Skin of body (tissue), 2 donors: ENCODE results near the gene EML1. TPM values are rescaled to one million over a fixed set of nuclear protein-coding genes. Genes with fewer than 3 reads are reported as not detected.

ENCODE experiments used
- DNase-seq: peaks from one replicate; lab custom pipeline; 2025; lab: John Stamatoyannopoulos, UW
- total RNA-seq: library from RNA; depleted of rRNA; stranded (reverse); fragments of >200 nt; gene quantifications from one replicate; pipeline ENCODE4 v1.2.3, GENCODE V29; 2014

EML1 gene
- total RNA-seq, 1 donor from 2014 or later, result 39.1 TPM

DNA sequence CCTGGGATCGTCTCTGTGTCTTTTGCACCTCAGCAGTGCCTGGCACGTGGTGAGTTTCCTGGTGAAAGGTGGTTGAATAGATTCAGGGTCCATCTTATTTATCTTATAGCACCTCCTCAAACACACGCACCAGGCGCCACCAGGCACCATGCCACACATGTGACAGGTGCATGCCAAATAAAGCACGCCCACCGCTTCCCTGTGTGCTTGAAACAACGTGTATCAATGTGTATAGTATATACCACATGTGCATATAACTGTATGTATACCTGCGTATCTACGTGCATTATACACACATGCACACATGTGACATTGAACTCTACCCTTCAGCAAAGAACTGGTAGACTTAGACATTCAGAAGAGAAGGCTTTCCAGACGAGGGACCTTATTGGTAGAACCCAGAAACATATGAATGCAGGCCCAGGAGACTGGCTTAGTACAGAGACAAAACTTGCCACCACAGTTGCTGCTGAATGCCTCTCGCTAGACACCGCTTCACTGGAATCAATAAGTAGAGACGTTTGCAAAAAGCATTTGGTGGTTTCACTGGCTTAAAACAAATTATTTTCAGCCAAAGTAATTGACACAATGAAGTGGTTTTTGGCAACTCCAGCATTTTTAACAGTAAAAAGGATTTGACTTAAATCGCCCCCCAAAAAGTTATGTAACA, 10.0 kb downstream of the EML1 start:
- DNase-seq, result no peak

DNA sequence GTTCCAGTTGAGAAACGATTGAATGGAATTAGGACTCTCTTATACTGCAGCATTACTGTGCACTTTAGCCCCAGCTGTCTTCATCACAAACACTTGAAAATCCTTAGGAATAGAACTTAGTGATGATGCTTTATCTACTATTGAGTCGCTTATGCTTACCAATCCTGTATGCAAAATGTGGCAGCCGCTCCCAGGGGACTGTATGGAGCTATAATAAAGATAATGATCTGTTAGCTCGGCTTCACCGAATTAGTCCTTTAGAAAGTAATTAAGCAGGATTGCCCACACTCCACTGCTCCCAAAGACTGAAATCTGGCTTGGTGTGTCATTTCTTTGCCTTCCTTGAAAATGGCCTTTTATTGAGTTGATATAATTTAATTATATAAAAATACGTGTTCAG, 10.6 kb downstream of the EML1 start:
- peak; percentile 42 for DNase-seq

DNA sequence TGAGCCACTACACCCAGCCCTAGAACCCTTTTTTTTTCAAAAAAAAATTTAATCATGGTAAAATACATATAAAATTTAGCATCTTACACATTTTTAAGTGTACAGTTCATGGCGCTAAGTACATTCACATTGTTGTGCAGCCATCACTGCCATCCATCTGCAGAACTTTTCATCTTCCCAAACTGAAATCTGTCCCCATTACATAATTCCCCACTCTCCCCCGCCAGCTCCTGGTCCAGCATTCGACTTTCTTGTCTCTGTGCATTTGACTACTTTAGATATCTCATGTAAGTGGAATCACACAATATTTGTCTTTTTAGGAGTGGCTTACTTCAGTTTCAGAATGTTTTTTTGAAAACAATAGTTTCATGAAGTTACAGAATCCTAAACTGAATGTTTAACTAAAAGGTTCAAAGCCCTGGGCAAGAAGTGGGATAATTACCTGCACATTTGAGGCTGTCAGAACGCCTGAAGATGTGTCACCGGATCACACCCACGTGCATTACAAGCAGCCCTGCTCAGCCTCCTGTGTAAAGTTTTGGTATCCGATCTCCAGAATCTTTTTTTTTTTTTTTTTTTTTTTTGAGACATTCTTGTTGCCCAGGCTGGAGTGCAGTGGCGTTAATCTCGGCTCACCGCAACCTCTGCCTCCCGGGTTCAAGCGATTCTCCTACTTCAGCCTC, 12.7 kb downstream of the EML1 start:
- no peak for DNase-seq

DNA sequence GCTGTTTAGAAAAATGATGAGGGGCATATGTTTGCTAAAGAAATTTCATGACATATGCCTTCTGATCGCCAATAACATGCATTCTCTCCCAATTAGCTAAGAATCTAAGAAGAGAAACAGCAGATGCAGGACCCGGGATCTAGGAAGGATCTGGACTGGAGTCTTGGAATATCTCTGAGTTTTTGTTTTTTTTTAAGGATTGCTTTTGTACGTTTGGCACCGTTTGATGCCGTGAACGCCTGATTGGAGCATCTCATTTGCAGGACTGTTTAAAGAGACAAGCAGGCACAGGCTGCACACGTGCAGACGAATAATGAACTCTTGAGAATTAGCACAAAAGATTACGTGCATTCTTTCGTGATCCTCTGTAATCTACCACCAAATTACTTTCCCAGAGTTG, 13.6 kb downstream of the EML1 start:
- DNase-seq, result peak; percentile 87

DNA sequence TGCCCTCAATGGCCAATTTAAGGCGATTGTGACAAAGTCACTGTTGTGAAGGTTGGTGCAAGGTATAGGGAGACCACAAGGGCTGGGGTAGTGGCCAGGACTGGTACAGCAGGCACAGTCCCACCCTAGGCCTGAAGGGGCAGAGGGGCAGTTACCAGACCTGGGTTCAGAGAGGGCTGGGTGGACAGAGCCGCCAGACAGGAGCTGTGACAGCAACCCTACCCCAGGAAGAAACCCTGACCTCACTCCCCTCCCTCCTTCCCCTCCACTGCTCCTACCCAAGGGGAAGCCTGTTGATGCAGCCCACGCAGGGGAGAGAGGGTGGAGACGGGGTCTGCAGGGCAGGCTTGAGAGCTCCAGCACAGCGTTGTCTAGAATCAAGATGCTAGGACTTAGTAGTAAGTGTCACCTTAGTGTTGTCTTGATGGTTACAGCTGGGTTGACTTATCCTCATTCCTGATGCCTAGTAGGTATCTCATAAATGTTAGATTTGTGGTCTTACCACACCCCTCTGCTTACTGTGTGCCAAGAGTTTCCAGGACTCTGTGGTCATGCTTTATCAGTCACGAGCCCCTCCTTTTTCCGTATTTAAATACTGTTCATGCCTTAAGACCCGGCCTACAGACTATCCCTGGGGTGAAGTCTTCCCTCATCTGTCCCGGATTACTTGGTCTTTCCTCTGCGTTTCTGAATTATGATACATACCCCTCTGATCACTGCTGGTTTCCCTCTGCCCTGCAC, 14.4 kb downstream of the EML1 start:
- DNase-seq, result peak; percentile 46

DNA sequence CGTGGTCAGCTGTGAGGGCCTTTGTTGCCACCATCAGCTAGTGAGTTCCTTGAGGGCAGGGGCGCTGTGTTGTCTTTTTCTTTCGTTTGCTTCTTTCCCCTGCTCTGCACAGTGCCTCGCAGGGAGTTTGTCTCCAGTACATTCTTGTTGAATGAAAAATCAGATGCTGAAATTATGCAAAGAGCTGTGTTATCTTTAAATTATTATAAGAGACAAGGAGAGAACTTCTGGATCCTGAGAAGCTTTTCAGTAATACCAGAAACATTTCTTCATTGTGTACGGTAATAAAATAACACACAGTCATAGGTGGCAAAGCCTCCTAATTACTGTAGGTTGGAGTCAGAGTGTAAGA, 14.9 kb downstream of the EML1 start:
- no peak for DNase-seq

DNA sequence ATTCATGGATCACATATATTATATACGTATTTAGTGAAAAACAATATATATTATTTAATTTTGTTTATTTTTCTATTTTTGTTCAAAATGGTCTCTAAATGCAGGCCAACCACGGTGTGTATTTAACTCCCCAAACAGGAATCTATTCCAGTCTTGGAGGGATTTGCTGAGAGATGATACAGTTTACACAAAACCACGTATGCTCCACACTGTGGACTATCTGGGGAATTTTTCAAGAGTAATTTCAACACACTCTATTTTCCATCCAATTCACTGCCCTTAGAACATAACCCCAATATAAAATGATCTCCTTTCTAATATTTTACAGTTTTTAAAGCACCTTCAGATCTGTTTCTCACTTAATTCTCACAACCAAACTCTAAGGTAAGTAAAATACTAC, 15.3 kb downstream of the EML1 start:
- peak; percentile 32 for DNase-seq

DNA sequence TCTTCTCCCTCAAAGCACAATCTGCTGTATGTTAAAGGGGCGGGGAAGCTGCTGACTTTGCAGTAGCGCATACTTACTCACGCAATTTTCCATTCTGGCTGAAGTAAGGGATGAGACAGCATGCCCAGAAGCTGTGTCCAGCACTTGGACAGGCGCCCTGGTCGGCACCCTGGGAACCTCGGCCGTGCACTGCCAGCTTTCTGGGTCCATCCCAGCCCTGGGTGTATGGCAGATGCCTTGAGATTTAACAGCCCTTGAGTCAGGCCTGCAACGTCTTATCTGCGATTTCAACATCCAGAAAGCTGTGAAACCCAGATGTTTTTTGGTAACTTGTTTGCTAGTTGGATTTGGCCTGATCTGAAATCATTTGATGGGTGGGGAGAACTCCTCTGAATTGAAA, 16.1 kb downstream of the EML1 start:
- DNase-seq, result peak; percentile 82

DNA sequence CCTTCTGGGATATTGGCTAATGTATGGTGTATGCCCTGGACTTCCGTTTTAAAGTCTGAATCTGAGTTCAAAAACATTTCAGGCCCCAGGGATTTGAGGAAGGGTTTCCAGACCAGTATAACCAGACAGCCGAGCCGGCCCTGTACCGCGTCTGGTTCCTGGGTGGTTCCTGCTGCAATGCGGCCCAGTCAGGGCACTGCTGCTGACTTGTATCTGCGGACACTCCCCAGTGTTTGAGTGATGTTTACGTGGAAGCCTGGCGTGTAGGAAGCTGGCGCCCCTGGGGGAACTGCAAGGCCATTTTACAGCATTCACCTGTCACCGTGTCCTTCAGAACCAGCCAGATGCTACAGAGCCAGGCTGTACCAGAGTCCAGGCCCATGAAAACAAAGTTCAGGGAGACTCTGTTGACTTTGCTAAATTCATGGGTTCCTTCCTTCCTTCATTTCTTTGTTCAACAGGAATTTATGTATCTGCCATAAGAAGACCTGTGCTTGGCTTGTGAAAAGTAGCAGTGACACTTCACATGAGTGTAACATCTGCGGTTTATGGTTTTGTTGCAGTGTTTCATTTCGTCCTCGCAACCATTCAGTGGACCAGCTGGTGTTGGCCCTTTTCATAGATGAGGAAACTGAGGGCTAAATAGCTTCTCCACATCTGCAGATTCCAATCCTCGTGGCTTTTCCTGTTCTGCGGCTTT, 16.8 kb downstream of the EML1 start:
- peak; percentile 70 for DNase-seq

DNA sequence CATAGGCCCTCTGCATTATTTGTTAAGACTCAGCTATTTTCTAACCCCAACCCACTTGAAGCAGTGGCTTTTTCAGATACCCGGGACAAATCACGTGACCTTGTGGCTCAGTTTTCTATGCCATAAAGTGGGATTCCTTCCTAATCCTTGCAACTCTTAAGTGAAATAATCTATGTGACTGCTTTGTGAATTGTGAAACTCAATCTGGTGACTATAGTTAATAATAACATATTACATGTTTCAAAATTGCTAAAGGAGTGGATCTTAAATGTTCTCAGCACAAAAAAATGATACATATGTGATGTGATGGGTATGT, 17.3 kb downstream of the EML1 start:
- peak; percentile 70 for DNase-seq

DNA sequence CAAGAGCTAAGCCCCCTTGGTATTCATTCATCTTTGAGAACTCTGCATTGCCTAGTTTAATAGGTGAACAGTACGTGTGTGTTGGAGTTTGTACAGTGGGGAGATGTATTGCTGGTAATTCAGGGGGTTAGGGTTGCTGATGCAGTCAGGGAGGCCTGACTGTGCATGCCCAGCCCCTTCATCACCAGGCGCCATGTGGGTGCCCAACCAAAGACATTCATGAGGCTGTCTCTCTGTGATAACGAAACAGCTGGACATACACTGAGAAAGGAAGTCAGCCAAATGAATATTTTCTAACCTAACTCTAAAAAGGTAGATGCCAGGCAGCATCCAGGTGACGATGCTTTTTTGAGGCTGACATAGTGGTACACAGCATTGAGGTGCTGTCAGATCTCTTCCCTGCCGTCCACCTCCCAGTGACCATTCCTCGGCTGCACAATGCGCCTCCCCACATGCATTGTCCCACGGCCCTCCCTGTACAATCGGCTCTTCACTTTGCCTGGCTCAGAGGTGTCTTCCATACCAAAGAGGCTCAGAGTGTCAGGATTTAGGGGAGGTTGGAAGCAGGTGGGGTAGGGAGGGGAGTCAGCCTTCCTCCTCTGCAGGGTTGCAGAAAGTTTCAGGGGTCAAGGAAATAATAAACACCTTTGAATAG, 19.0 kb downstream of the EML1 start:
- DNase-seq, result no peak

DNA sequence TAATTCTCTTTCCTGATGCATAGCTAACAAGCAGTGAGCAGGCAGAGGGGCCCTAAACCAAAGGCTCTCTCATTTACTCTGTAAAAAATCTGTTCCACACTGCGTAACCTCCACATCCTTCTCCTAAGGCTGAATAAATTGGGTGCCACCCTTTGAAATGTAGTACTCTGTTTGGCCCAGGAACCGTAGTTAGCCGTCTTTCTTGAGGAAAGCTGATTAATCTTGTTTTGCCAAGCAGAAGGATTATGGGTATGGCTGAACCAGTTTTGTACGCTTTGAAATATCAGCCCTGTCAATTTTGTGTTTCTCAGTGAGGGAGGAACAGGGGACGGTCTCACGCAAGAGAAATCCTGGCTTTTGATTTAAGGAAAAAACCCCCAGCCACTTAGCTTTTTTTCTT, 19.7 kb downstream of the EML1 start:
- no peak for DNase-seq

DNA sequence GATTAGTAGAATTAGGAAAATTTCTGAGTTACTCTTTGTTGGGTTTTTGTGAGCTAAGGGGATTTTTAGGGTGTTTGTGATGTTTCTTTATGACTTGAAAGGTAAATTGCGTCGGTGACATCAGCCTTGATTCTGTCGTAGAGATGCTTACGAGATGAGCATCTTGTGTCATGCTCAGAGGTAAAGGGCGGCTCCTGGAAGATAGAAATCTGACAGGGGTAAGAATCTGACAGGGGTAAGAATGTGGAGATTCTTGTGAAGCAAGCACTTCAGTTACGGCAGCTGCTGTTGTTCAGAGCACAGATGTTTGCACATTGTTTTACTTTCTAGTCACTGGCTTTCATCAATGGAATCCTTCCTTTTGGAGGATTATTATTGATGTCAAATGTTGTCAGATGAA, 22.5 kb downstream of the EML1 start:
- DNase-seq, result peak; percentile 49

DNA sequence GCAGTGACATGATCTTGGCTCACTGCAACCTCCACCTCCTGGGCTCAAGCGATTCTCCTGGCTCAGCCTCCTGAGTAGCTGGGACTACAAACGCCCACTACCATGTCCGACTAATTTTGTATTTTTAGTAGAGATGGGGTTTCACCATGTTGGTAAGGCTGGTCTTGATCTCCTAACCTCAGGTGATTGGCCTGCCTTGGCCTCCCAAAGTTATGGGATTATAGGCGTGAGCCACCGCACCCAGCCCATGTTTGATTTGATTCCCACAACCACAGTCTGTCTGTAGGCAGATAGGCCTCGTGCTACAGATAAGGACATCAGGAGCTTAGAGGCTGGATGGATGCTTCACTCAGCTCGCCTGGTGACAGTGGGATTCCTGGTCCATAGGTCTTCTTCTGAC, 23.0 kb downstream of the EML1 start:
- DNase-seq, result no peak

DNA sequence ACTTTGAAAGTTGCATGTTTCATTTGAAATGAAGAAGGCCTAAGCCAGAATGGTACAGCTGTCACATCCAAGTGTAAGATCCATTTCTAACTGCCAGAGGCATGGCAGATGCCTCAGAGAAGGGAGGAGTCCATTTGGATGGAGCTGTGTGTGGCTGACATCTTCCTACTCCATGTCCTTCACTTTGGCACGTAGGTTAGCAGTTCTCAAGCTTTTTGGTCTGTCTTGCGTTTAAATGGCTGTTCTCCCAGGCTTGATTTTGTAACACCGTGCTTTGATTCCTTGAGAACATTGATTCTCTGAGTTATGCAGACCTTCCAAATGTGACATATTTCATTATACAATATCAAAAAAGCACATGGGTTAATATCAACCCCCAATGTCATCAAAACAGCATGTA, 23.4 kb downstream of the EML1 start:
- DNase-seq, result no peak

DNA sequence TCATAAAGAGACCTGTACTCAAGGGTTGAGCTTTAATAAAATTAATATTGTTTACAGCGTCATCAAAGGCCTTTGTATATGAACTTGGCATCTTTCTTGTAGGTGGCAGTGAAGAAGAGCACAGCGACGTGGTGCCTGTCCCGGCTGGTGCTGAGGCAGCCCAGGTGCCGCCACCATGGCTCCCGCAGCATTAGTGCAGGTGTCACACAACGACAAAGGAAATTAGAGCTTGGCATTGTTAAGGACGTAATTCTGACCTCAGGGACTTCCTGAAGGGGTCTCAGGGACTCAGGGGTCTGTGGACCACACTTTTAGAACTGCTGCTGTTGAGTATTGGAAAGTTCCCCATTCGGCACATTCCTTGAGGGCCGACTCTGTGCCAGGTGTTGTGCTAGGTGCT, 24.1 kb downstream of the EML1 start:
- DNase-seq, result no peak

DNA sequence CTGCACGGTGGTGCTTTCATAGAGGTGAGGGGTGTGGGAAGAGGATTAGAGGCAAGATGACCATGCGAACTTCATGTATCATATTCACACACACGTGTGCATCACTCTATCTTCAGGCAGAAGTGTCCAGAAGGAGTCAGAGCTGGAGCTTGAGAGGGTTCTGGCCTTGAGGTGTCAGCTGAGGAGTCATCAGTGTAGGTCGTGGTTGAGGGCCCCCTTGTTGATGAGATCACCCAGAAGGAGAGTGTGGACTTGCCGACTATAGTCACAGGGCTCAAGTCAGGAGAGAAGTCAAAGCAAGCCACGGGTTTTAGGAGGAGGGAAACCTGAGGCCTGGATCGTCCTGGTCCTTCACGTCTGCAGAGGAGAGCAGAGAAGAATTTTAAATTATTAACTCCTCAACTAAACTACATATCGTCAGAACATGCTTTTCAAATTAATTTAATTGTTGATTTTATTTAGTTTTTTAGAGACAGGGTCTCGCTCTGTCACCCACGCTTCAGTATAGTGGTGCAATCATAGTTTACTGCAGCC, 25.4 kb downstream of the EML1 start:
- DNase-seq, result no peak

DNA sequence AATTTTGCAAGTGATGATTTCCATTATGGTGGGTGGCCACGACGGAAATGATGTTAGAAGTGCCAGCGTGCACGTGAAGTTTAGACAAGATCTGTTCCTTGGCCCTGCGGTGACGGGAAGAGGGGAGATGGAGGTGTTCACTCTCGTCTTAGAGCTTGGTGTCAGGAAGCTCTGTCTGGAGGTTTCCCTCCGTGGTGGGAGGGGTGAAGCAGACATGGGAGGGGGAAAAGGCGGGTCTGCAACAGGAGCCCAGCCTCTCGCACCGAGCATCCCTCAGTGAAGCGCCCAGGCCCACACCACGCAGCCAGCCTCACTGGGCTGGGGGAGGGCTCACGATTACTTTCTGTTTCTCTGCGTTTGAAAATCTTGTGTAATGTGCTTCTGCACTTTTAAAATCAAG, 26.3 kb downstream of the EML1 start:
- DNase-seq, result no peak

DNA sequence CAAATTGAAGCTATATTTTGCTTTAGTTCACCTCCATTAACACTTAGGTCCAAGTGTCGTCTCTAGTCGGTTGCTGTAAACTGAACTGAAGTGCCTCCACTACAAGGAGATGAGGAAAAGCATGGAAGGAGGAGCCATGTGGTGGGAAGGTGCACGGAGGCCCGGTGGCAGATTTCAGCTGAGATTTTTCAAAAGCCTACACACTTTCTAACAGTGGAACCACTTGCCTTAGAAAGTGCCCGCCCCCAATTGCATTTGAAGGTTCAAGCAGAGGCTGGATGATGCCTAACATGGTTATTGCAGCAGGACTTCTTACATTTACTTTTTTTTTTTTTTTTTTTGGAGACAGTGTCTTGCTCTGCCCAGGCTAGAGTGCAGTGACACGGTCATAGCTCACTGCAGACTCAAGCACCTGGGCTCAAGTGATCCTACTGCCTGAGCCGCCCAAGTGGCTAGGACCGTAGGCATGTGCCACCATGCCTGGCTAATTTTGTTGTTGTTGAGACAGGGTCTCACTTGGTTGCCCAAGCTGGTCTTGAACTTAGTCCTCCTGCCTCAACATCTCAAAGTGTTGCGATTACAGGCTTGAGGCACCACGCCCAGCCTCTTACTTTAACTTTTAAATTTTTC, 27.6 kb downstream of the EML1 start:
- no peak for DNase-seq

DNA sequence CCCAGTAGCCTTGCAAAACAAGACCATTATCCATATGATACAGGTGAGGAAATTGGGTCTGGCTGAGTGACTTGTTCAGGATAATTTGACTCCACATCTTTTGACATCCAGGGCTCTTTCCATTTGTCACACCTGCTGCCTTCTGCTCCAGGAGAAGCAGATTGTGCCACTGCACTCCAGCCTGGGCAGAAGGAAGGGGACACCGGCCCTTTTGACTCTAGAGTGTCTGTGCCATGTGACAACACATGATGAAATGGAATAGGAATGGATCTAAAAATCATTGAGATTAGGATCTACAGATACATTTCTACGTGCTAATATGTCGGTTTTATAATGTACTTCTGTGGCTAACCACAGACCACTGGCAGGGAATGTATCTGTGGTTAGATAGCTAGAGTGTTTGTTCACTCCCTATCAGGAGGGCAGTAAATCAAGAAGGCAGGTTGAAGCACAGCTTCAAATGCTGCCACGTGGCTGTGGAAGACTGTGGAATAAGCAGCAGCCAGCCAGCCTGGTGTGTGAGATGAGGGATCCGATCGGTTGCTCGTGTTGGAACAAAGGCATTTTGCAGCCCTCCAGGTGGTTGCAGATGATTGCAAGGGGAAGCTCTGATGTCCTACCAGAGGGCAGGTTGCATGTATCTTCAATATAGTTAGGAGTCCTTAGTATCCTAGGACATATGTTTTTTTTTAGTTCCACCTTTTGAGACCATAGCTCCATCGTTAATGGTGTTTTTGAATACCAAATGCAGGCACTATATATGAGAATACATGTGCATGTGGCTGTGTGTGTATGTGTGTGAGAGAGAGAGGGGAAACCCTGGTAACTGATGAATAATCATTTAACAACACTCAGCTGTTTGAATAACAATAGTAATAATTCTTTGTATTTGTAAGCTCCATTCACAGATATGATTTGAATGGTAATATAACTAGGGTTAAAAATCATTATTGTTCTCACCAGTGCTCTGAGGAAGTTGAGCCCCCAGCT, 28.6 kb downstream of the EML1 start:
- no peak for DNase-seq
